Measurements from ENCODE around the gene POLR1E.
"Not testable (repeated sequence)": the region's sequence is repeated elsewhere in the genome, so short reads cannot be mapped to it uniquely, and the experiment has no call there.

The POLR1E gene

DNA sequence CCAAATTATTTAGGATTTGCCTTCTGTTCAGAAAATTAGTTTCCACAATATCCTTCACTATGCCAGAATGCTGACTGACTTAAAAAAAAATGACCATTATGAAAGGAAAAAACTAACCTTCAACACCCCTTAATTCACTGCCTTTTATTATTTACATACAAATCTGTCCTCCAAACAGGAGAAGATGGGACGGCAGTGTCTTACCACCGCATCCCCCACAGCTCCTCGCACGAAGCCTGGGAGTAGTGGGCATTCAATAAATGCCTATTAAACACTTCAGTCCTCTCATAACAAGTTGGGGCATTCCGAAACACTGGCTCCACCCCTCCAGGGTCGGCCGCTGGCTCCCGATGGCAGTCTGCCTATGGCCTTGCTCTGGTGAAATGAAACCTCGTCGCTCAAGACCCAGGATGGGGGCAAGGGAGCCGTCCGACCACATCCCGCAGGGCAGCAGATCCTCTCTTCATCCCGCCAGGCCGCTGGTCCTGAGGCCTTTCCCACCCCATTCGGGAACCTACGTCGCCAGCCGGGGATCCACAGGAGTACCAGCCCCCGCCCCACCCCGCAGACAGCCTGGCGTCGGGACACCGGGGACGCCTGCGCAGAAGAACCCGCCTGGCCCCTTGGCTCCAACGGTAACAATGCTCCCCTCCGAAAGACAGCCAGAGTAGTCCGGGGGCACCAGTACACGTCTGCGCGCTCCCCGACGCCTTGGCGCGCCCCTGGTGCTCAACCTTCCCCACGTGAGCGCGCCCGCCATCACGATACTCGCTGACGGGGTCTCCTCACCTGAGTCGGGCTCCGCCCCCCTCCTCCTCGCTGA, 21.1 kb upstream of the POLR1E start:
- peak; percentile 74 for DNase-seq (ENCODE audit: low spot score)

DNA sequence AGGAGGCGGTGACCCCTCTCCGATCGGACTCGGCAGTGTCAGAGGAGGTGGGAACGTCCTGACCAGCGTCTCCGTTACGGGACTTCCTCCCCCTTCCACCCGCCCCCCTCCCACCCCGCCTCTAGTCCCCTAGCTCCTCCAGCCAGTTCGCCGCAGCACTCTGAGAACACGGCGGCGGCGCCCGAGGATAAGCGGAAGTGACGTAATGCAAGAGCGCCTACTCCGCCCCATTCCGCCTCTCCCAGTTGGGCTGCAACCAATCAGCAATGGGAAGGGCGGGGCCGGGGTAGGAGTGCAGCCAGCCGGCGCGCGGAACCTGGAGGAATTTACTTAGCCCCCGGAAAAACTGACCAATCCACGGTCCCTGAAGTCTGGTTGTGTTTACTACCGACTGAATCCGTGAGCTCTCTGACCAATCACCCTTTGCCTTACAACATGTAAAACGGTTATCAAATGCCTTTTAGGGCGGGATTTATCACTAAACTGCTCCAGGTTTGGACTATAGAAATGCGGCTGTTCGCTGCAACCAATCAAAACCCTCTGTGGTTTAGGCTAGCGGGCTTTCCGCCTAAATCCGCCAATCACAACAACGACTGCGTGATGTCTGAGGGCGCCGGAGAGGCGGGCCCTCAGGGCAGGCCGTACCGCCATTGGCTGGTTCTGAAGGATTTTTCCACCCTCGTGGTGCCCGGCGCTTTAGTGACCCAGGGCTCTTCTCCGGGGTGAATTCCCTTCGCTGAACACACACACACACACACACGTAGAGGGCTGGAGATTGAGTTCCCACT, 20.3 kb upstream of the POLR1E start, which contains the start of gene ZBTB5:
TSS of gene ZBTB5 (minus strand) at position 202 of the 788 bp plus-strand sequence. CDS start 22,899 bp downstream, outside the sequence.
- peak; percentile 100 for DNase-seq (ENCODE audit: low spot score)

DNA sequence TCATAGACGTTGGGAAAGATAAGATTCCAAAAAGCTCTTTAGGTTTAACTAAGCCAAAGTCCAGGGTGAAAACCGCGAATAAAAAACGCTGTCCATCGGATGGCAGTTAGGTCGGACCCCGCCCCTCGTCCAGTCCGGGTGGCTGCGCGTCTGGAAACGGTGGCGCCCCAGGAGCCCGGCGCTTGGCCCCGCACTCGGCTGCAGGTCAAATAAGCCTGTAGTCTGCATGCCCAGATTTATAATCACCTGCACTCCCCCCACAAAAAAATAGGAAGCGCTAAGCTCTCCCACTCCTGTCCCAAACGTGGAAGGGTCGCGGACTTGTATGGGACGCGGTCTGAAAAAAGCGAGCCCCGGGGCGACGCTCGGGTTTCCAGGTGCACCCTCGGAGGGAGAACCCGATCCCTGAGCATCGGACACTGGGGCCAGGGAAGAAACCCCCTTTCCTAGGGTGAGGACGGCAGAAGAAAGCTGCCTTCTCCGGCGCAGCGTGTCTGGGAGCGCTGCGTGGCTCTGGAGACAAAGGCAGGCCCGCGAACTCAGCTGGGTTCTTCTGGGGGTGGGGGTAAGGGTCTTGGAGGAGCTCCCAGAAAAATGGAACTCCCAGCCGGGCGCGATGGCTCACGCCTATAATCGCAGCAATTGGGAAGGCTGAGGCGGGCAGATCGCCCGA, 19.6 kb upstream of the POLR1E start:
- DNase-seq (ENCODE audit: low spot score) = peak; percentile 75

- not testable (repeated sequence) for DNase-seq (ENCODE audit: low spot score)
These were observed 18.2 kb upstream of the POLR1E start for GRCh38 chr9:37467530-37467929.

DNA sequence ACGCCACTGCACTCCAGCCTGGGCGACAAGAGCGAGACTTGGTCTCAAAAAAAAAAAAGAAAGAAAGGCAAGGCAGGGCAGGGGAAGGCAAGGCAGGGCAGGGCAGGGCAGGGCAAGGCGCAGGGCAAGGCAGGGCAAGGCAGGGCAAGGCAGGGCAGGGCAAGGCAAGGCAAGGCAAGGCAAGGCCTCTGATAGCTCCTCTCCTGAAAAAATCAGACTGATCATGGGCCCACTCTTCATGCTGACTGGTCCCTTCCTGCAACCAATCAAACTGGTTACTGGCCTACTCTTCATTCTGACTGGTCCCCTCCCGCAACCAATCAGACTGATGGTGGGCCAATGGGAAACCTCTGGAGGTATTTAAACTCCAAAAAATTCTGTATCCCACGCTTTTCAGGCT, 17.1 kb upstream of the POLR1E start:
- no peak for DNase-seq (ENCODE audit: low spot score)

DNA sequence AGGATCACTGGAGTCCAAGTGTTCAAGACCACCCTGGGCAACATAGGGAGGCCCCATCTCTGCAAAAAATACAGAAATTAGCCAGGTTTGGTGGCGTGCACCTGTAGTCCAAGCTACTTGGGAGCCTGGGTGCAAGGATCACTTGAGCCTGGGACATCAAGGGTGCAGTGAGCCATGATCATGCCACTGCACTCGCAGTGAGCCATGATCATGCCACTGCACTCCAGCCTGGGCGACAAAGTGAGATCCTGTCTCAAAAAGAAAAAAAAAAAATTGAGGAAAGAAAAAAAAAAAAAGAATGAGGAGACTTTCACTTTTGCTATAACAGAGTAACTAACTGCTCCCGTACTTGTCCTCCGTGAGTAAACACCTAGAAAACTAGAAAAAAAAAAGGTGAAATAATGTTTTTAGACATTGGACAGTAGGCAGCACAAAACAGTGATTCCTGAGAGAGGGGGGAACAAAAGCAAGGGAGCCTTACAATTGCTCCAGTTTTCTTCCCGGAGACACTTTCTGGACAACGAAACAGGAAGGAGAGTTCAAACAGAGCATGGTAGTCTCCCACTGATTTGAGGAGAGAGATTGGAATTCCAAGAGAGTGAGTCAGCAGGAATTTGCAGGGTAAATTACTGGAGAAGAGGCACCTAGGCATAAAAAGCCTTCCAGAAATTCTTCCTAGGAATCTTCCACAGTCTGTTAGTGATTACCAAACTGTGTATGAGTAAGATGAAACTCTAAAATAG, 13.6 kb upstream of the POLR1E start:
- no peak for DNase-seq (ENCODE audit: low spot score)

- not testable (repeated sequence) for DNase-seq (ENCODE audit: low spot score)
These were observed 11.8 kb upstream of the POLR1E start for GRCh38 chr9:37473982-37474381.

DNA sequence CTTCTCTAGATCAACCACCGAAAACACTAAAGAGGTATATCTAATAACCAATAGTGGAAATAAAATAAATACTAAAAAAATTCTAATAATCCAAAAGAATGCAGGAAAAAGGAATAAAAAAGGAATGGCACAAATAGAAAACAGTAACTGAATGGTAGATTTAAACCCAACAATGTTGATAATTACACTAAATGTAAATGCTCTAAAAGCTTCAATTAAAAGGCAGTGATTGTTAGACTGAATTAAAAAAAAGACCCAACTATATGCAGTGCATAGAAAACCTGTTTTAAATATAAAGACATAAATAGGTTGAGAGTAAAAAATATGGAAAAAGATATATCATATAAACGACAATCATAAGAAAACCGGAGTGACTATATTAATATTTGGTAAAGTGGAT, 11.3 kb upstream of the POLR1E start:
- DNase-seq (ENCODE audit: low spot score) = no peak

DNA sequence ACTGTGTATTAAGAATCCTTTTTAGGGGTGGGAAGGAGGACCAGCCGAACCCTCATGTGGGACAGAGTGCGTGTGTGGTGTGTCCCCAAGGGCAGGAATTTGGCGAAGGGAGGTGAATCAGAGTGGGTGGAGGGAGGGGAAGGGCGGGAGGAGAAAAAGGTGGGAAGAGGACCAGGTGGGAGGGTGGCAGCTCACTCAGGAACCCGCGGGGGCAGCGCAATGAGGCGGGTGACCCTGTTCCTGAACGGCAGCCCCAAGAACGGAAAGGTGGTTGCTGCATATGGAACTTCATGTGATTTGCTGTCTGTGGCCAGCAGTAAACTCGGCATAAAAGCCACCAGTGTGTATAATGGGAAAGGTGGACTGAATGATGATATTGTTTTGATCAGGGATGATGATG, 8.8 kb upstream of the POLR1E start:
- no peak for DNase-seq (ENCODE audit: low spot score)

DNA sequence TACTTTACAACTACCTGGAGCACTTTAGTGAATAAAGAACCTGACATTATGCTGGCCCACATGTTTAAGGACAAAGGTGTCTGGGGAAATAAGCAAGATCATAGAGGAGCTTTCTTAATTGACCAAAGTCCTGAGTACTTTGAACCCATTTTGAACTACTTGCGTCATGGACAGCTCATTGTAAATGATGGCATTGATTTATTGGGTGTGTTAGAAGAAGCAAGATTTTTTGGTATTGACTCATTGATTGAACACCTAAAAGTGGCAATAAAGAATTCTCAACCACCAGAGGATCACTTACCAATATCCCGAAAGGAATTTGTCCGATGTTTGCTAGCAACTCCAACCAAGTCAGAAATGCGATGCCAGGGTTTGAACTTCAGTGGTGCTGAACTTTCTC, 8.3 kb upstream of the POLR1E start:
- DNase-seq (ENCODE audit: low spot score) = not testable (repeated sequence)

- DNase-seq (ENCODE audit: low spot score) = not testable (repeated sequence)
These were observed 7.6 kb upstream of the POLR1E start for GRCh38 chr9:37477987-37478619.

GRCh38 chr9:37480759-37481158, 5.0 kb upstream of the POLR1E start:
- DNase-seq (ENCODE audit: low spot score) = no peak

DNA sequence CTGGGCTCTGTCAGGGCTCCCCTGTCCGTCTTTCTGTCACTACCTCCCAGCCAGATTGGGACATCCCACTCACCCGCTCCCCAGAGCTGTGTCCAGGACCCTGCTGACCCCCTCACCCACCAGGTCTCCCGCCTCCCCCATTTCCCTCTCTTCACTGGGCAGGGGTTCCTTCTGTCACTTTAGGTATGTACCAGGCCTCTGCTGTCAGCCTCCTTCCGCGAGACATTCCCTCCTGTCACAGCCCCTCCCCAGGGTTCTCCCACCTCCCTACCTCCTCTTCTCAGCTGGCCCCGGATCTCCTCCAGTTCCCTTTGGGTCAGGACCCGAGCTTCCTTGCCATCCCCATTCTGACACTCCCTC, 488 bp downstream of the POLR1E start:
- DNase-seq (ENCODE audit: low spot score) = no peak

GRCh38 chr9:37486616-37487548, 1.1 kb downstream of the POLR1E start:
- DNase-seq (ENCODE audit: low spot score) = peak; percentile 76

- no peak for DNase-seq (ENCODE audit: low spot score)
These were observed 6.2 kb downstream of the POLR1E start for GRCh38 chr9:37491939-37492338.

- no peak for DNase-seq (ENCODE audit: low spot score)
These were observed 9.8 kb downstream of the POLR1E start for GRCh38 chr9:37495571-37495970.

DNA sequence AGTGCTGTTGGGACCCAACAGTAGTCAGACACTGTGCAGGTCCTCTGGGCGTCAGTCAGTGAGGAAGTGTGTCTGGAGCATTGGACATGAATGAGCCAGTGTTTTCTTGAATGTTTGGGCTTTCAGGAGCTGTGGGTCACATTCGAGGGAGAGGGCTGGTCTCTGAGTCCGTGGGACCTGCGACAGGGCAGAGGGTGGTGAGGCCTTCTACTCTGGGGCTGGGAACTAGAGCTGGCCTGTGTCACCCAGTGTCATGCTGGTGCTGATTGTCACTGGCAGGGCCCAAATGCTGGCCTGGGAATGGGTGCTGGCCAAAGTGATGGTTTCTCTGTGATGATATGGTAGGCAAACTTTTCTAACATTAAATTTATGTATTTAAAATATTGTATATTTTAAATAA, 10.3 kb downstream of the POLR1E start:
- DNase-seq (ENCODE audit: low spot score) = no peak

- no peak for DNase-seq (ENCODE audit: low spot score)
These were observed 11.6 kb downstream of the POLR1E start for GRCh38 chr9:37497320-37497719.

- no peak for DNase-seq (ENCODE audit: low spot score)
These were observed 12.7 kb downstream of the POLR1E start for GRCh38 chr9:37498457-37498856.

DNA sequence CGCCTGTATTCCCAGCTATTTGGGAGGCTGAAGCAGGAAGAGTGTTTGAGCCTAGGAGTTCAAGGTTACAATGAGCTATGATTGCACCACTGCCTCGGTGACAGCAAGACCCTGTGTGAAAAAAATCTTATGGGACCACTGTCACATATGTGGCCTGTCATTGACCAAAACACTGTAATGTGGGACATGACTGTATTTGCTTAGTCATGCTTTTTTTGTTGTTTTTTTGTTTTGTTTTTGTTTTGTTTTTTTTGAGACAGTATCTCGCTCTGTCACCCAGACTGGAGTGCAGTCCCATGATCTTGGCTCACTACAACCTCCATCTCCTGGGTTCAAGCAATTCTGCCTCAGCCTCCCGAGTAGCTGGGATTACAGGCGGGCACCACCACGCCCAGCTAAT, 13.5 kb downstream of the POLR1E start:
- no peak for DNase-seq (ENCODE audit: low spot score)
